ENCODE results near the gene CLCN6. TPM values are rescaled to one million over a fixed set of nuclear protein-coding genes. Genes with fewer than 3 reads are reported as not detected.

Gene CLCN6
- 10 to 100 TPM in 1 of 2 donors, 1 to 10 TPM in 1; 7.0 to 23.7 TPM for total RNA-seq

- peak; percentile 100 for DNase-seq
- intact Hi-C loops (cut with DNase I) = no loop called here
- Histone ChIP-seq H3K4me1 (peaks cover 45% of the 10 kb centered on the region), H3K4me3 (peak within 1 kb of the TSS; percentile 55 to 63), H3K36me3 (replicated peaks in 1 of 2; ENCODE audit: insufficient read depth in 1 of 2, low read depth in 2 of 2) (peaks cover 0 to 5% of the 10 kb centered on the region in 2 donors), H3K27ac (peak within 1 kb of the TSS; percentile 98 to 100 (median 99)), H3K27me3 (no peaks in the 10 kb centered on the region), H3K9me3 (no peaks in the 10 kb centered on the region)
- ATAC-seq = peak; percentile 92
- WGBS, 2 donors = 0 to 1% methylated on average over 7 to 68 of the region's 72 CpGs
- peak in 1 of 7 experiments; percentile 22 for TF ChIP-seq CTCF (IDR thresholded peaks at IDR 0.05)
- TF ChIP-seq POLR2A (IDR thresholded peaks at IDR 0.05) = peak; percentile 96 to 97 (median 97)
Measured at GRCh38 chr1:11805422-11806306, at the start of gene CLCN6, which contains the start of gene MTHFR. CLCN6 (plus strand) TSS chr1:11806191; CDS start chr1:11806263, 72 bp downstream. MTHFR (minus strand) TSS chr1:11805964; CDS start chr1:11803116, 2,848 bp downstream.

GRCh38 chr1:11757047-11757446 lies 48.9 kb upstream of the CLCN6 start:
- no peak for DNase-seq
- intact Hi-C loops (cut with DNase I) = no loop called here
- Histone ChIP-seq H3K36me3 (replicated peaks in 1 of 2; ENCODE audit: insufficient read depth in 1 of 2, low read depth in 2 of 2) (no peaks in the 10 kb centered on the region), H3K27ac (no peak overlapping the region), H3K9me3 (no peaks in the 10 kb centered on the region), H3K4me3 (no peak overlapping the region), H3K4me1 (peaks cover 29% of the 10 kb centered on the region), H3K27me3 (peaks cover 0 to 6% of the 10 kb centered on the region in 2 donors)
- ATAC-seq = no peak
- no peak for TF ChIP-seq CTCF (IDR thresholded peaks at IDR 0.05)
- no peak for TF ChIP-seq POLR2A (IDR thresholded peaks at IDR 0.05)
- WGBS, 2 donors = 87 to 92% methylated on average over 1 of the region's 1 CpG

- TF ChIP-seq POLR2A (IDR thresholded peaks at IDR 0.05) (no peak), CTCF (IDR thresholded peaks at IDR 0.05) (no peak)
- Histone ChIP-seq H3K36me3 (replicated peaks in 1 of 2; ENCODE audit: insufficient read depth in 1 of 2, low read depth in 2 of 2) (no peaks in the 10 kb centered on the region), H3K27me3 (peaks cover 0 to 8% of the 10 kb centered on the region in 2 donors), H3K27ac (no peak overlapping the region), H3K4me3 (no peak overlapping the region), H3K4me1 (peaks cover 19% of the 10 kb centered on the region), H3K9me3 (no peaks in the 10 kb centered on the region)
- 90 to 95% methylated on average over 4 of the region's 4 CpGs for WGBS, 2 donors
- intact Hi-C loops (cut with DNase I) = no loop called here
- no peak for ATAC-seq
- no peak for DNase-seq
Measured at GRCh38 chr1:11759791-11760190, 46.2 kb upstream of the CLCN6 start.

GRCh38 chr1:11761285-11761684 lies 44.7 kb upstream of the CLCN6 start:
- Histone ChIP-seq H3K27ac (no peak overlapping the region), H3K27me3 (peaks cover 0 to 8% of the 10 kb centered on the region in 2 donors), H3K4me1 (peaks cover 7% of the 10 kb centered on the region), H3K36me3 (replicated peaks in 1 of 2; ENCODE audit: insufficient read depth in 1 of 2, low read depth in 2 of 2) (no peaks in the 10 kb centered on the region), H3K4me3 (no peak overlapping the region), H3K9me3 (no peaks in the 10 kb centered on the region)
- no peak for TF ChIP-seq CTCF (IDR thresholded peaks at IDR 0.05)
- no peak for TF ChIP-seq POLR2A (IDR thresholded peaks at IDR 0.05)
- 71 to 77% methylated on average over 6 of the region's 6 CpGs for WGBS, 2 donors
- ATAC-seq = no peak
- DNase-seq = no peak
- intact Hi-C loops (cut with DNase I) = no loop called here

Measured in body of pancreas (tissue), 4 donors.